ENCODE results near the gene ACRBP.

- TF ChIP-seq, protein P1, sequence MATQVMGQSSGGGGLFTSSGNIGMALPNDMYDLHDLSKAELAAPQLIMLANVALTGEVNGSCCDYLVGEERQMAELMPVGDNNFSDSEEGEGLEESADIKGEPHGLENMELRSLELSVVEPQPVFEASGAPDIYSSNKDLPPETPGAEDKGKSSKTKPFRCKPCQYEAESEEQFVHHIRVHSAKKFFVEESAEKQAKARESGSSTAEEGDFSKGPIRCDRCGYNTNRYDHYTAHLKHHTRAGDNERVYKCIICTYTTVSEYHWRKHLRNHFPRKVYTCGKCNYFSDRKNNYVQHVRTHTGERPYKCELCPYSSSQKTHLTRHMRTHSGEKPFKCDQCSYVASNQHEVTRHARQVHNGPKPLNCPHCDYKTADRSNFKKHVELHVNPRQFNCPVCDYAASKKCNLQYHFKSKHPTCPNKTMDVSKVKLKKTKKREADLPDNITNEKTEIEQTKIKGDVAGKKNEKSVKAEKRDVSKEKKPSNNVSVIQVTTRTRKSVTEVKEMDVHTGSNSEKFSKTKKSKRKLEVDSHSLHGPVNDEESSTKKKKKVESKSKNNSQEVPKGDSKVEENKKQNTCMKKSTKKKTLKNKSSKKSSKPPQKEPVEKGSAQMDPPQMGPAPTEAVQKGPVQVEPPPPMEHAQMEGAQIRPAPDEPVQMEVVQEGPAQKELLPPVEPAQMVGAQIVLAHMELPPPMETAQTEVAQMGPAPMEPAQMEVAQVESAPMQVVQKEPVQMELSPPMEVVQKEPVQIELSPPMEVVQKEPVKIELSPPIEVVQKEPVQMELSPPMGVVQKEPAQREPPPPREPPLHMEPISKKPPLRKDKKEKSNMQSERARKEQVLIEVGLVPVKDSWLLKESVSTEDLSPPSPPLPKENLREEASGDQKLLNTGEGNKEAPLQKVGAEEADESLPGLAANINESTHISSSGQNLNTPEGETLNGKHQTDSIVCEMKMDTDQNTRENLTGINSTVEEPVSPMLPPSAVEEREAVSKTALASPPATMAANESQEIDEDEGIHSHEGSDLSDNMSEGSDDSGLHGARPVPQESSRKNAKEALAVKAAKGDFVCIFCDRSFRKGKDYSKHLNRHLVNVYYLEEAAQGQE (IDR thresholded peaks at IDR 0.05; ENCODE audit: borderline replicate concordance), result no peak
- TF ChIP-seq EZH2 (IDR thresholded peaks at IDR 0.05; ENCODE audit: borderline replicate concordance, insufficient read depth, low read length, poor library complexity, severe bottlenecking) (no peak), RAD21 (conservative IDR thresholded peaks at IDR 0.05) (no peak), EP300 (conservative IDR thresholded peaks at IDR 0.05; ENCODE audit: poor library complexity, severe bottlenecking) (no peak), POLR2AphosphoS5 (IDR thresholded peaks at IDR 0.05) (no peak), SMC3 (conservative IDR thresholded peaks at IDR 0.05; ENCODE audit: poor library complexity) (no peak), TAF1 (IDR thresholded peaks at IDR 0.05; ENCODE audit: low read depth) (no peak)
- TF ChIP-seq, protein P2, sequence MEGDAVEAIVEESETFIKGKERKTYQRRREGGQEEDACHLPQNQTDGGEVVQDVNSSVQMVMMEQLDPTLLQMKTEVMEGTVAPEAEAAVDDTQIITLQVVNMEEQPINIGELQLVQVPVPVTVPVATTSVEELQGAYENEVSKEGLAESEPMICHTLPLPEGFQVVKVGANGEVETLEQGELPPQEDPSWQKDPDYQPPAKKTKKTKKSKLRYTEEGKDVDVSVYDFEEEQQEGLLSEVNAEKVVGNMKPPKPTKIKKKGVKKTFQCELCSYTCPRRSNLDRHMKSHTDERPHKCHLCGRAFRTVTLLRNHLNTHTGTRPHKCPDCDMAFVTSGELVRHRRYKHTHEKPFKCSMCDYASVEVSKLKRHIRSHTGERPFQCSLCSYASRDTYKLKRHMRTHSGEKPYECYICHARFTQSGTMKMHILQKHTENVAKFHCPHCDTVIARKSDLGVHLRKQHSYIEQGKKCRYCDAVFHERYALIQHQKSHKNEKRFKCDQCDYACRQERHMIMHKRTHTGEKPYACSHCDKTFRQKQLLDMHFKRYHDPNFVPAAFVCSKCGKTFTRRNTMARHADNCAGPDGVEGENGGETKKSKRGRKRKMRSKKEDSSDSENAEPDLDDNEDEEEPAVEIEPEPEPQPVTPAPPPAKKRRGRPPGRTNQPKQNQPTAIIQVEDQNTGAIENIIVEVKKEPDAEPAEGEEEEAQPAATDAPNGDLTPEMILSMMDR (IDR thresholded peaks at IDR 0.05; ENCODE audit: poor library complexity, severe bottlenecking), result no peak
Measured at GRCh38 chr12:6695313-6696045, 48.2 kb upstream of the ACRBP start.

Measured in neural cell (in vitro differentiated cells).